NCI-H1436 (cell line): Measurements from ENCODE around the gene SLC47A1.
"Not testable (repeated sequence)": the region's sequence is repeated elsewhere in the genome, so short reads cannot be mapped to it uniquely, and the experiment has no call there.

ENCODE experiments used
- DNase-seq: peaks from one replicate; lab custom pipeline; 2025; lab: John Stamatoyannopoulos, UW

The SLC47A1 gene, protein sequence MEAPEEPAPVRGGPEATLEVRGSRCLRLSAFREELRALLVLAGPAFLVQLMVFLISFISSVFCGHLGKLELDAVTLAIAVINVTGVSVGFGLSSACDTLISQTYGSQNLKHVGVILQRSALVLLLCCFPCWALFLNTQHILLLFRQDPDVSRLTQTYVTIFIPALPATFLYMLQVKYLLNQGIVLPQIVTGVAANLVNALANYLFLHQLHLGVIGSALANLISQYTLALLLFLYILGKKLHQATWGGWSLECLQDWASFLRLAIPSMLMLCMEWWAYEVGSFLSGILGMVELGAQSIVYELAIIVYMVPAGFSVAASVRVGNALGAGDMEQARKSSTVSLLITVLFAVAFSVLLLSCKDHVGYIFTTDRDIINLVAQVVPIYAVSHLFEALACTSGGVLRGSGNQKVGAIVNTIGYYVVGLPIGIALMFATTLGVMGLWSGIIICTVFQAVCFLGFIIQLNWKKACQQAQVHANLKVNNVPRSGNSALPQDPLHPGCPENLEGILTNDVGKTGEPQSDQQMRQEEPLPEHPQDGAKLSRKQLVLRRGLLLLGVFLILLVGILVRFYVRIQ

DNA sequence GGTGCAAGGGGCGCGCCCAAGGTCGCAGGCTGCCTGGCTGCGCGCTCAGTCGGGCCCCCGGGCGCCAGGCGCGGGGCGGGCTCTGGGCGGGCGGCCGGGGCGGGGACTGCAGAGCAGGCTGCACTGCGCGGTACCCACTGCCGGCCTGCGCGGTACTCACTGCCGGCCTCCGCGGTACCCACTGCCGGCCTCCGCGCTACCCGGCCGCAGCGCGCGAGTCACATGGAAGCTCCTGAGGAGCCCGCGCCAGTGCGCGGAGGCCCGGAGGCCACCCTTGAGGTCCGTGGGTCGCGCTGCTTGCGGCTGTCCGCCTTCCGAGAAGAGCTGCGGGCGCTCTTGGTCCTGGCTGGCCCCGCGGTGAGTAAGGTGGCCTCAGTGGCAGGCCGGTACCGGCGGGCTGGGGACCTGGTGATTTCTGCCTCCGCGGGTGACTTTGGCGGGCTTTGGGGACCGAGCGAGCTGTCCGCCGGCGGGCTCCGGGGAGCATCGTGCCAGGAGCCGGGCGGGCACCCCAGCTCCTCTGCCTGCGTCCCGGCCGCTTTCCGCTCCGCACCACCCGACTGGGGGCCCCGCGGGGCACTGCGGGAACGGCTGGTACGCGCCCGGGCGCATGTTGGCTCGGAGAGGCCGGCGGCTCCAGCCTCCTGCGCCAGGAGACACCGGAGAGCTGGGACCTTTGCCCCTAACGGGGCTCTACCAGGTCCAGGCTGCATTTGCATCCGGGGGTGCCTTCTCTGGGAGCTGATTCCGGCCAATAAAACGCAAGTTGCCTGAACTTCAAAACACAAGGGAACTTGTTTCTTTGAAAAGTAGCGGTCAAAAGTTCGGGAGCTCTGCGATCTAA, at the start of gene SLC47A1:
Gene SLC47A1 (plus strand): TSS at position 137 of the 844 bp plus-strand sequence. CDS start 86 bp downstream, at position 223.
- peak; percentile 28 for DNase-seq

DNA sequence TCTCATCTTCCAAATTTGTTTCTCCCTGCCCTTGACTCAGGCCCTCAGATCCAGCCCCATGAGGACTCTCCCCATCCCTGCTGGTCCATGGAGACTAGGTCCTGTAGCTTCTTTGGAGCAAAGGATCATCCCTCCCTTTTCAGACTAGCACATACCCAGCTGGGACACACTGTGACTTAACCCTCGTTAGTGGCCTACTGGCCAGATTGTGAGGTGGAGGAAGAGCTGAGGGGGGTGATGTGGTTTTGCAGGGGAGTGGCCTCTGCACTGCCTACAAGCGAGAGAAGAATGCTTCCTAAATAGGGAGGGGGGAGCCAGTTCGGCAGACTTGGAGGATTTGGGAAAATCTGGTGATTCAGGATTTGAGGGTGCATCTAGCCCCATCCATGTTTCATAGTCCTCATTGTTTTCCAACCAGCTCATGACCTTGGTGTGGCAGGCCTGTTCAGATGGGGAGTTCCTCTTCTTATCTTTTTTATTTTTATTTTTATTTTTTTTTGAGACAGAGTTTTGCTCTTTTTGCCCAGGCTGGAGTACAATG, 47.8 kb upstream of the SLC47A1 start:
- no peak for DNase-seq

DNA sequence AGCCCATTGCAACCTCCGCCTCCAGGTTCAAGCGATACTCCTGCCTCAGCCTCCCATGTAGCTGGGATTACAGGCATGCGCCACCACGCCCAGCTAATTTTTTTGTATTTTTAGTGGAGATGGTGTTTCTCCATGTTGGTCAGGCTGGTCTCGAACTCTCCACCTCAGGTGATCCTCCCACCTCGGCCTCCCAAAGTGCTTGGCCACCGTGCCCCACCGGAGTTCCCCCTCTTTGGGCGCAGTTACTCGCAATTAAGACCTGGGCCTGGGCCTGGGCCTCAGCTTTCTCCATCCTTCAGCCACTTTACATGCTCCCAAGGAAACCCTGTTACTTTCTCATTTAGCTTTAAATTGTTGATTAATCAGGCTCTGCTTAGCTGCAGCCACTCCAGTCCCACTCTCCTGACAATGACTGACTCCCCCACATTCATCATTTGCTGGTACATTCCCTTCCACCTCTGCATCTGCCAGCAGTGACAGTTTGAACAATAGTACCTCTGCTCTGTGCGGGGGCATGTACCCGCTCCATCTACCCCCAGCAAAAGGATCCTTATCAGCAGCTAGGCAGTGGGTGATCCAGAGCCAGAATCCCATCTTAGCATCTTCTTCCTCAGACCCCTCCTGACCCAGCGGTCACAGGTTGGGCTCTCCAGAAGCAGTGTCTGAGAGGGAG, 47.2 kb upstream of the SLC47A1 start:
- no peak for DNase-seq

DNA sequence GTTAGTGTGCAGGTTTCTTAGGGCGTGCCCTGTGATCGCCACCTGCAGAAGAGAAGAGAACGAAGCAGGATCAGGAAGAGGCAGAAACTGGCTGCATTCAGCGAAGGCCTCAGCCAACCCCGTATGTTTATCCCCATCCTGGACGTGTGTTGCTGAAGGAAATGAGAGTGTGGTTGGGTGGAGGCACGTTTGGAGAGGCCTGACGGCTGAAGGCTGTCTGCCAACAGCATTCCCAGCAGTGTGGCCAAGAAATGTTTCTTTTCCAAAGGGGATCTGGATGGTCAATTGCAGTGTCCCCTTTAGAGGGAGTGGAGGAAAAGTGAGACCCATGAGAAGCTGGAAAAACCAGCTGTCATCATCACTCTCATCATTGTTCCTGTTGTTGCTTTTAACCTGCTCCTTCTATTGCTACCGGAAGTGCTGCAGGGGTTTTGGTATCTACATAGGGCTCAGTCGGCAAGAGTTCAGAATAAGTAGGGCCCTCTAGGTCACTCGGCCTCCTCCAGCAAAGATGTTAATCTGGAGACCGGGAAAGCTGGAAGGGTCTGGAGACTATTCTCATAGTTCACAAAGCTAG, 46.5 kb upstream of the SLC47A1 start:
- no peak for DNase-seq

DNA sequence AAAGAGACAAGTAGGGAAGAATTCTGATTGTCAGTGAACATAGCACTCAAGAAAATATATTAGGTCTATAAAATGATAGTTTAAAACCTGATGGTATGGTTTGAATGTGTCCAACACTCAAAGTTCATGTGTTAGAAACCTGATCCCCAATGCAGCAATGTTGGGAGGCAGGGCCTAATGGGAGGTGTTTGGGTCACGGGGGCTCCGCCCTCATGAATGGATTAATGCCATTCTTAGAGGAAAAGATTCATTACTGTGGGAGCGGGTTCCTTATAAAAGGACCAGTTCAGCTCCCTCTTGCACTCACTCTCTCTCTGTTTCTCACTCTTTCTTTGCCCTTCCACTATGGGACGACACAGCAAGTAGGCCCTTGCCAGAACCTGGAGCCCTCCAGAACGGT, 41.5 kb upstream of the SLC47A1 start:
- no peak for DNase-seq

DNA sequence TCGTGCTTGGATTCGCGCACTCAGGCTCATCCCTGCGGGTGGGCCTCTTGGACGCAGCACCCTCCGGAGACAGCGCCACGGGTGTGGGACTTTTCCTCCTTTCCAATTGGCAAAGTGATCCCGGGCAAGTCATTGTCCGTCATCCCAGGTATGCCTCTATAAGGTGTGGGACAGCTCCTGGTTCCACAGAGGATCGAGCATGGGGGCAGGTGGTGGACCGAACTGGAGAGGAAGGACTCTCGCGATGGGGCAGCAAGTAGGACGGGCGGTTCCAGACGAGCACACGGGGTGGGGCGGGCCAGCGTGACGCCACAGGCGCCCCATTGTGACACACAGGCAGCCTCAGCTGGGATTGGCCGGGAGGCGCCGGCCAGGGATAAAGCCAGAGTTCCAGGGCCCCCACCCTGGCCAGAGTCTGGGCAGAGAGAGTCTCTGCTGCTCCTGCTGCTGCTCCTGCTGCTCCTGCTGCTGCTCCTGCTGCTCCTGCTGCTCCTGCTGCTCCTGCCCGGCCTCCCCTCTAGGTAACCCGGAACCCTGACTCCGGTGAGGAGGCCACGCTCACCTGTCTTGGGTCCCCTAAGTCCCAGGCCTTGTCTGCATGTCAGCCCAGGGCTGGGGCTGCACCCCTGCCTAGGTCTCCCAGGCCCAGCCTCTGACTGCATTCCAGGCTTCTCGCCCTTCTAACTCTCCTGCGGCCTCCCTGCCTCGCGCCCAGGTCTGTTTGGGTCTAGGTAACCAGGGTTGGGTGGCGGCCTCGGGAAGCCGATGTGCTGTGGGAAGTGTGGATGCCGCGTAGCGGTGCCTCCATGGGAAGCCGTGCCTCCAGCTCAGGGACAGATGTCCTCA, 38.5 kb upstream of the SLC47A1 start:
- no peak for DNase-seq

DNA sequence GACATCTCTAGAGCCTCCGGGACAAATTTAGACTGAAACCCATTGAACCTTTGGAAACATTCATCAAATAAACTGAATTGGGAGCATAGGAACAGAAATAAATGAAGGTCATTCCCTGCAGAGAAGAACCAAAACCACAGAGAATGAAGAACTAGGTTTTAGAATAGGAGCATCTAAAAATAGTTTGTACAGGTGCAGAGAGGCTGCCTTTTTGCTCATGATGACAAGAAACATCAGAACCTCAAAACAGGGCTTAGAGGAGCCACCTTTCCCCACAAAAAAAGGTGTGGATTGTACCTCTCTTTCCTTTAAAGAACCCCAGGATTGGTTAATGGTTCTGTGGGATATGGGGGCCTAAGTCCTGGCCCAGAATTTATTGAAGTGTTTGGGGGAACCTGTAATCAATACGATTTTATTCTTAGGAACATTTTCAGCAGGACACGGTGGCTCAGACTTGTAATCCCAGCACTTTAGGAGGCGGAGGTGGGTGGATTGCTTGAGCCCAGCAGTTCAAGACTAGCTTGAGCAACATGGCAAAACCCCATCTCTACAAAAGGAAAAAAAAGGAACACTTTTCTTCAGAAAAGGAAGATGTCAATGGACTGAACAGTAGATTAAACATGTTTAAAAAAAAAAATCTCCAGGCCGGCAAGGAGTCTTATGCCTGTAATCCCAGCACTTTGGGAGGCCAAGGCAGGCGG, 37.7 kb upstream of the SLC47A1 start:
- no peak for DNase-seq

DNA sequence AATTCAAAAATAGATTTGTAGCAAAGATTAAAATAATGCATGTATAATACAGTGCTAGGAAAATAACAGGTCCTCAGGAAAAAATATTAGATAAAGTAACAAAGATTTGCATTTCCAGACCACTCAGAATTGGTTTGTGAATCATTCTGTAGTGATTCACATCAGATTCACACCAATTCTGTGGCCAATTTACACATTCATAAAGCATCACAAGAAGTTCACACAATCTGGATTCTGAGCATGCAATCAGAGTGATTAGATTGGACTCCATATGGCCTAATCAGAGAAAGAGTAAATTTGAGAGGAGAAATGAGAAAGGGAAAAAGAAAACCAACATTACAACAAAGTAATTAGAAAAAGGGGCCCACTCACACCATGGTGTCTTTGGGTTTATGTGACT, 36.0 kb upstream of the SLC47A1 start:
- no peak for DNase-seq

DNA sequence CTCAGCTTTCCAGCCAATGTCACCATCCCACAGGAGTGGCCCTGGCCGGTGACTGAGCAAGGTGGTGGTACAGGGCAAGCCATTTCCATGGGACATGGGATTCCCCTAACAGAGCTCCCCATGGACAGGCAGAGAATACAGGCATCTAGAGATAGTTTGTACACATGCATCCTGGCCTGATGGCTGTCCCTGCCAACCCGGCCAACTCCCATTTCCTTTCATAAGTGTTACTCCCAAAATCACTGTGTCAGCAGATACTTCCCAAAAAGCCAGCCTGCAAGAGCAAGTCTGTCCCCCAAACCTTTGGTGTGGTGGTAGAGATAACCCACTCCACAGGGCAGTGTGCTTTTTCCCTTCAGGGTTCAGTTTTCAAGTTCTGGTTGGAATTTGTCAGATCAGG, 32.4 kb upstream of the SLC47A1 start:
- DNase-seq: no peak

DNA sequence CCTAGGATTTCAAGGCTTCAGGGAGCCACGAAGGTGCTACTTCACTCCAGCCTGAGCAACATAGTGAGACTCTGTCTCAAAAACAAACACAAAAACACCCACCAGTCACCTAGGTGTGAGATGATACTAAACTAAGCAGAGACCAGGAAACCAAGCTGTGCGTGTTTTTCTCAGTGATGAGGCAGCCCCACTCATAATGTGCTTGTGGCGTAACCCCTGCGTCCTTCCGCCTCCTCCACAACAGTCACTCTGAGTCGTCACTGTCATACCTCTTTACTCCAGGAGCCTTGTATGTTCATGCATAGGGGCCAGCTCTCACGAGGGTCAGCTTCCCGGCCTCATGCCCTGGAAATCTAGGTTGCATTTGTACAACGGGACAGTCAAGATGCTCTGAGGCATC, 31.1 kb upstream of the SLC47A1 start:
- DNase-seq: no peak

DNA sequence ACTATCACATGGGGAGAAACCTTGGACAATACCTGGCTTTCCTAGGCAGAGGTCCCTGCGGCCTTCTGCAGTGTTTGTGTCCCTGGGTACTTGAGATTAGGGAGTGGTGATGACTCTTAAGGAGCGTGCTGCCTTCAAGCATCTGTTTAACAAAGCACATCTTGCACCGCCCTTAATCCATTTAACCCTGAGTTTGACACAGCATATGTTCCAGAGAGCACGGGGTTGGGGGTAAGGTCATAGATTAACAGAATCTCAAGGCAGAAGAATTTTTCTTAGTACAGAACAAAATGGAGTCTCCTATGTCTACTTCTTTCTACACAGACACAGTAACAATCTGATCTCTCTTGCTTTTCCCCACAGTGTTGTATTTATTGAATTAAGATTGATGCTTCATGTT, 28.1 kb upstream of the SLC47A1 start:
- not testable (repeated sequence) for DNase-seq

DNA sequence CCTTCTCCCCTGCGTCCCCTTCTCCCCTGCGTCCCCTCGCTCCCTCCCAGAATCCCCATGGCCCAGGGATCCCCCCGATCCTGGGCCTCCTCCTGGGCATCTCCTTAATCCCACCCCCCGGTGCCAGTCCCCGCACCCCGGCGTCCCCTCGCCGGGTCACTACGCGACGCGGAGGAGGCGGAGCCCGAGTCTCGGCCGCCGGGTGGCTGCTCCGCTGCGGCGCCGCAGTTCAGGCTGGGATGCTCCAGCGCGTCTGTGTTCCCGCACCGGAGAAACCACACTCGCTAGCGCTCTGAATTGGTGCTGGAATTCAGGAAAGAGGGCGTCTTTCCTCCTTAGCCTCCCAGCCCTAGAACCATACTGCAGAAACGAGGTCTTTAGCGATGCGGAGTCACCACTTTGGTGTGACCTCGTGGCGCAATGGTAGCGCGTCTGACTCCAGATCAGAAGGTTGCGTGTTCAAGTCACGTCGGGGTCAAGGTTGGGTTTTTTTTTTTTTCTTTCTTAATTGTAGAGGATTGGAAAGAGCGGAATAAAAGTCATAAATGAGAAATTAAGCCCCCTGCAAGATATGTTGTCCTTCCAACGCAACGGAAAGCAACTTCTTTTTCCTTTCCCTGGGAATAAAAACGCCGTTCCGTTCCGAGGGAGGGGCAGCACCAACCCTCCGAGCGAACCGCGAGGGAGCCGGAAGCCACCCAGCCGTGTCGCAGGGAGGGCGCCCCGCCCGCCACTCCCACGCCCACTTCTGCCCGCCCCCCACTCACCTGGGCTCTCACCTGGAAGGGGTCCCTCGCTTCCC, 25.7 kb upstream of the SLC47A1 start:
- DNase-seq: peak; percentile 92

DNA sequence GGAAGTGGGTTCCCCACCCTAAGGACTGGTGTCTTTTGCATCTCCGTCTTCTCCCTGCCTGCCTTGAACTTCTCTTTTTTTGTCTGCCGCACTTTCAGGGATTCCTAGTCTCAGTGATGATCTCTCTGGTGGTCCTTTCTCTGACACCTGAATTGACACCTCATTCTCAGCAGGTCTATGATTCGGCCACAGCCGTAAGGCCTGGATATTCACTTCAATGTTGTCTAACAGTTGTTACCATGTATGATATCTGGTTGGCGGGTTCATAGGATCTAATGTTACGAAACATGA, 25.1 kb upstream of the SLC47A1 start:
- no peak for DNase-seq

DNA sequence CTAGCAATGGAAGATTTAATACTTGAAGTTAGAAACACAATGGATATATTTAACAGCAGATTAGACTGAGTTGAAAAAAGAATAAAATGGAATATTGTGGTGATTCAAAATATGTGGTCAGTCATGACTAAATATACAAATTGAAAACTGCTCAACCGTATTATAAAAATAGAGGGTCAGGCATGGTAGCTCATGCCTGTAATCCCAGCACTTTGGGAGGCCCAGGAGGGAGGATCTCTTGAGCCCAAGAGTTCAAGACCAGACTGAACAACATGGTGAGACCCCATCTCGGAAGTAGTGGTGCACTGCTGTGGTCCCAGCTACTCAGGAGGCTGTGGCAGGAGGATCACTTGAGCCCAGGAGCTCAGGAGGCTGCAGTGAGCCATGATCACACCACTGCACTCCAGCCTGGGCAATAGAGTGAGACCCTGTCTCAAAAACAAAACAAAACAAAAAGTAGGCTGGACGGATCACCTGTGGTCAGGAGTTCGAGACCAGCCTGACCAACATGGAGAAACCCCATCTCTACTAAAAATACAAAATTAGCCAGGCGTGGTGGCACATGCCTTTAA, 24.3 kb upstream of the SLC47A1 start:
- not testable (repeated sequence) for DNase-seq

DNA sequence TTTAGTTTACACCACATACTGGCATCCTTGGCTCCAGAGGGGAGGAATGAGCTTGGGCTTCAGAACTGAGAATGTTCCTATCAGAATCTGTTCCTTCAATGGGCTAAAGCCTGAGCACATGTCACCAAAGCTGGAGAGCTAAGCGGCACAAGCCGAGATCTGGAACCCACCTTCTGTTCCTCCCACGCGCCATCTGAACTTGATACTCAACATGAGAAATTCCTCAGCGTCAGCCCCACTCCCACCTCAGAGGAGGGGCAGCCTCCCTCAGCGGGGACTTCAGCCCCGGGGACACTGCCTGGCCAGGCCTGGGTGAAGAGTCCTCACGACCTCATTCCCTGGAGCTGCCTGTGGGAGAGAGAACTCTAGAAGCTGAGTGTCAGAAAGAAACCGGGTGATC, 22.8 kb upstream of the SLC47A1 start:
- DNase-seq: no peak

DNA sequence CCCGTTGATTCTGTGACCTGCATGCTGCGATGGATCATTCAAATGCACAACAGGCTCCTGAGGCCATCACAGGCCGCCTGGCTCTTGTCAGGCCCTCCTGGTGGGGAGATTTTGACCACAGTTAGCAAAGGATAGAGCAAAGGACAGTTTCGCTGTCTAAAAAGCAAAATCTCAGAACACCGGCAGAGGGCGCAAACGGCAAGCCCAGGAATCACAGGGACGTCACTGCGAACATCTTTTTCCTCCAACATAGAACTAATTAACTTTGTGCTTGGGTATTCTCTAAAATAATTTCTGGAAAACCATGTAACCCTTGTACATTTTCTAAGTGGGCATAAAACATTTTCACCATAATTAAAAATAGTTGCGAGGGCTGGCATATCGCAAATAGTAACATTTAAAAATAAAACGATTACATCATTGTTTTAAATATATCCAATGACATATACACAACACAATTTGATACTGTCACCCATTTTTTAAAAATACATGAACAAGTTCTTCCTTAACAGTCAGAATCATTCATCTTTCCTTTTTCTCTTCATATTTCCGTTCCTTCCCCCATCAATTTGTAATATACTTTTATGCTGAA, 19.7 kb upstream of the SLC47A1 start:
- DNase-seq: peak; percentile 72

DNA sequence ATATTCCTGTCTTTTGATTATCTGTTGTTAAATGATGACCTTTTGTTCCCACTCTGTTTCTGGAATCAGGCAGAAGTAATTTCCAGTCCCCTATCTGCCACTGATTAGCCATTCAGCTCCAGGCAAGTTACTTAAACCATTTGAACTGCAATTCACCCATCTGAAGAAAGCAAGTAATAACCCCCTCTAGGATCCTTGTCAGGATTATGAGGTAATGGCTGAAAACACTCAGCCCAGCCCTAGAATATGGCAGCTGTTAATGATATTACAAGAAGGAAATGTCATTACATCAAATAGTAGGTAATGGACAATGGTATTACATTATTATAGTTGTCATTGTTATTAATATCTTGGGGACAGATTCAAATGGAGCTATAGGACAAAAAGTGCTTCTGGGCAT, 16.0 kb upstream of the SLC47A1 start:
- no peak for DNase-seq

DNA sequence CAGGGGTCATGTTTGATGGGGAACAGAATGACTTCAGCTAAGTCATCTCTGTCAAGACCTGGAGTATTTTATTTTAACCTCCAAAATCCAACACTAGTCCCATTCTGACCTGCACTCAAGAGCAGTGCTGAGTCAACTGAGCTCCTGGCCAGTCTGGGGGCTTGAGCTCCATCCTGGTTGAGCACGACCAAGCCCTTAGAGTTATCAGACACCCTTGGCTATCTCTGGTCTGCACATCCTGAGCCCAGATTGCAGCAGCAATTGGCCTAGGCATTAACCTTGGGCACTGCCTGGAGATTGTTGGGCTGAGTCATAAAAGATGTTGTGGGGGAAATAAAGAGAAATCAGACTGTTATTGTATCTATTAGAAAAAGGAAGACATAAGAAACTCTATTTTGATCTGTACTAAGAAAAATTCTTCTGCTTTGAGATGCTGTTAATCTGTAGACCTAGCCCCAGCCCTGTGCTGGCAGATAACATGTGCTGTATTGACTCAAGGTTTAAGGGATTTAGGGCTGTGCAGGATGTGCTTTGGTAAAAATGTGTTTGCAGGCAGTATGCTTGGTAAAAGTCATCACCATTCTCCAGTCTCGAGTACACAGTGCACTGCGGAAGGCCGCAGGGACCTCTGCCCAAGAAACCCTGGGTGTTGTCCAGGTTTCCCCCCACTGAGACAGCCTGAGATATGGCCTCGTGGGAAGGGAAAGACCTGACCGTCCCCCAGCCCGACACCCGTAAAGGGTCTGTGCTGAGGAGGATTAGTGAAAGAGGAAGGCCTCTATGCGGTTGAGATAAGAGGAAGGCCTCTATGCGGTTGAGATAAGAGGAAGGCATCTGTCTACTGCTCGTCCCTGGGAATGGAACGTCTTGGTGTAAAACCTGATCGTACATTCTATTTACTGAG, 14.0 kb upstream of the SLC47A1 start:
- DNase-seq: not testable (repeated sequence)
